Measurements from ENCODE around the gene LPCAT1.

- TF ChIP-seq CTCF (IDR thresholded peaks at IDR 0.05; ENCODE audit: low read depth, low read length, poor library complexity, severe bottlenecking) (no peak), EZH2phosphoT487 (IDR thresholded peaks at IDR 0.05; ENCODE audit: borderline replicate concordance, low read length) (no peak)
These were observed 88.4 kb downstream of the LPCAT1 start for GRCh38 chr5:1435369-1435768.
